ENCODE data around the gene DENND1A.

DNA sequence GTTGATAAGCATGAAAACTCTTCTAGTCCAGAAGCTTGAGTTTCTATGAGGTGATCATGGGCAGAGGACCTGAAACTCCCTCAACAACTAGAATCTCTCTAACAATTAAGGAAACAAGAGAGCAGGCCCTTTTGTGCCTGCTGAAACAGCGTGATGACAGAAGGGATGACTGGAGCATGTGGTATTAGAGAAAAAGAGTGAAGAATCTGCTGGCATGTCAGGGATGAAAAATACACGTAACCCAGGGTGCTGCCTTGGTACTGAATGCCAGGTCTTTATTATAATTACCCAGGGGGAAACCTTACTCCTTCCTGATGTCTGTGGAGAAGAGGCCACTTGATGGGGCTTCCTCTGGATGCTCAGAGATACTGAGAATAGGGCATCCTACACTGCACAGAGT, 406.1 kb downstream of the DENND1A start:
- TF ChIP-seq, protein P1, sequence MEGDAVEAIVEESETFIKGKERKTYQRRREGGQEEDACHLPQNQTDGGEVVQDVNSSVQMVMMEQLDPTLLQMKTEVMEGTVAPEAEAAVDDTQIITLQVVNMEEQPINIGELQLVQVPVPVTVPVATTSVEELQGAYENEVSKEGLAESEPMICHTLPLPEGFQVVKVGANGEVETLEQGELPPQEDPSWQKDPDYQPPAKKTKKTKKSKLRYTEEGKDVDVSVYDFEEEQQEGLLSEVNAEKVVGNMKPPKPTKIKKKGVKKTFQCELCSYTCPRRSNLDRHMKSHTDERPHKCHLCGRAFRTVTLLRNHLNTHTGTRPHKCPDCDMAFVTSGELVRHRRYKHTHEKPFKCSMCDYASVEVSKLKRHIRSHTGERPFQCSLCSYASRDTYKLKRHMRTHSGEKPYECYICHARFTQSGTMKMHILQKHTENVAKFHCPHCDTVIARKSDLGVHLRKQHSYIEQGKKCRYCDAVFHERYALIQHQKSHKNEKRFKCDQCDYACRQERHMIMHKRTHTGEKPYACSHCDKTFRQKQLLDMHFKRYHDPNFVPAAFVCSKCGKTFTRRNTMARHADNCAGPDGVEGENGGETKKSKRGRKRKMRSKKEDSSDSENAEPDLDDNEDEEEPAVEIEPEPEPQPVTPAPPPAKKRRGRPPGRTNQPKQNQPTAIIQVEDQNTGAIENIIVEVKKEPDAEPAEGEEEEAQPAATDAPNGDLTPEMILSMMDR (IDR thresholded peaks at IDR 0.05), result no peak
- no peak for TF ChIP-seq POLR2A (IDR thresholded peaks at IDR 0.05)
